T-helper 17 cell (primary cell): ENCODE data around the gene OSM. TPM values are rescaled to one million over a fixed set of nuclear protein-coding genes. Genes with fewer than 3 reads are reported as not detected.

Source experiments
- ATAC-seq: fragments of 150-1000 bp; cut with Tn5 transposase; 2 replicates; pipeline ENCODE4 v1.10.0; 2021; ENCODE audit warnings: mild to moderate bottlenecking, moderate library complexity
- DNase-seq, 3 donors: peaks; one replicate each; pipeline versions ENCODE4 v3.0.0 to v3.0.0-alpha.2; 2020 to 2021
- H3K9me3 ChIP-seq: one replicate; pipeline ENCODE4 v1.7.0; 2013; ENCODE audit warnings: low read length, mild to moderate bottlenecking; ENCODE audit not compliant: control insufficient read depth, poor library complexity, severe bottlenecking
- H3K27ac Mint-ChIP-seq: one replicate; pipeline ENCODE4 v1.8.0; 2022; ENCODE audit warnings: mild to moderate bottlenecking, moderate library complexity, mixed read lengths
- H3K27me3 Mint-ChIP-seq: one replicate; pipeline ENCODE4 v1.8.0; 2022; ENCODE audit warnings: mixed read lengths
- H3K36me3 Mint-ChIP-seq: one replicate; pipeline ENCODE4 v1.8.0; 2022; ENCODE audit warnings: low read depth, mixed read lengths
- H3K4me1 Mint-ChIP-seq: one replicate; pipeline ENCODE4 v1.8.0; 2022; ENCODE audit warnings: mild to moderate bottlenecking, mixed read lengths
- H3K4me3 Mint-ChIP-seq: one replicate; pipeline ENCODE4 v1.8.0; 2022; ENCODE audit warnings: mild to moderate bottlenecking, moderate library complexity, mixed read lengths
- total RNA-seq, 4 donors: library from RNA in 2 of 4; stranded (reverse) in 2 of 4; gene quantifications; one replicate each; pipeline ENCODE4 v1.2.3 and lab custom pipeline; 2022 to 2026

The OSM gene
- total RNA-seq (10 to 100 TPM; 29.1 to 35.2 TPM), total RNA-seq (lab: John Stamatoyannopoulos, UW) (25.8 to 34.3 reads per million in 2 donors)

DNA sequence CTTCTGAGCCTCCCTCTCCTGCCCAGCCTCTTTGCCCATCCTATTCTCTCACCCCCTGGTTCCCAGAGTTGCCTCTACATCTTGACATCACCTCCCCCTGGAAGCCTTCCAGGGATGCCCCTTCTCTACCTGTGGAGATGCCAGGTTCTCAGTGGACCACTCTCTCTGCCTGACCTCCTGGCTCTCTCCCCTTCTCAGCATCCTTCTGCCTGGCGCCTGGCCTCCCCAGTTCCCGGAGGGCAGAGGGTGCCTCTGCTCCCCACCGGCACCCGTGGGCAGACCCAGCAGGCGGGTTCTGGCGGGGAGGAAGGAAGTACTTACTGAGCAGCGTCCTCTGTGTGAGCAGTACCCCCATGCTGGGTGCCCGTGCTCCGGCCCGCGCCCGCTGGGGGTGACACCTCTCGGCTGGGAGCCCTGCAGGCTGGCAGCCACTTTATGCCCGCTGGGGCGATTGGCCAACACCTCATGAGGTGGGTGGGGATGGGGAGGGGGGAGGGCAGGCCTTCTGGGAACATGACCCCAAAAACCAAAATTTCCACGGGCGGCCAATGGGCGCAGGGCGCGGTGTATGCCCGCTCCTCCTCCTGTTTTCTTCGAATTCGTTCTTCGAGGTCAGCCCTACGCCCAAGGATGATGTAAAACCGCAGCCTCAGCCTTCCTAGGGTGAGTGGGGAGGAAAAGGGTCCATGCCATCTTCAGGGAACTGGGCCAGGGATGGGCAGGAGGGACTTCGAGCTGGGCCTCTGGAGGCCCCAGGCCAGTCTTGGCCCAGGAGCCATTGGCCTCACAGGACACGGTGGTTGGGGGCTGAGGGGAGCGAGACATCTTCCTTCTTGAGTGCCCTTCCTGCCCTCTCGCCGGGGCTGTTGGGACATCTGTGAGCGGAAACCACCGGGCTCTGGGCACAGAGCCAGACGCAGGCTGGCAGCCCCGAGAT lies at the start of gene OSM:
OSM (minus strand) TSS at position 407 of the 937 bp plus-strand sequence; CDS start at position 355, 52 bp downstream.
- Mint-ChIP-seq H3K27ac (peak within 1 kb of the TSS; percentile 96), H3K4me1 (peaks cover 49% of the 10 kb centered on the region), H3K27me3 (no peaks in the 10 kb centered on the region), H3K36me3 (peaks cover 2% of the 10 kb centered on the region), H3K4me3 (peak within 1 kb of the TSS; percentile 96)
- H3K9me3 ChIP-seq = no peaks in the 10 kb centered on the region
- peak; percentile 52 to 59 (median 57) for DNase-seq
- peak; percentile 39 for ATAC-seq

DNA sequence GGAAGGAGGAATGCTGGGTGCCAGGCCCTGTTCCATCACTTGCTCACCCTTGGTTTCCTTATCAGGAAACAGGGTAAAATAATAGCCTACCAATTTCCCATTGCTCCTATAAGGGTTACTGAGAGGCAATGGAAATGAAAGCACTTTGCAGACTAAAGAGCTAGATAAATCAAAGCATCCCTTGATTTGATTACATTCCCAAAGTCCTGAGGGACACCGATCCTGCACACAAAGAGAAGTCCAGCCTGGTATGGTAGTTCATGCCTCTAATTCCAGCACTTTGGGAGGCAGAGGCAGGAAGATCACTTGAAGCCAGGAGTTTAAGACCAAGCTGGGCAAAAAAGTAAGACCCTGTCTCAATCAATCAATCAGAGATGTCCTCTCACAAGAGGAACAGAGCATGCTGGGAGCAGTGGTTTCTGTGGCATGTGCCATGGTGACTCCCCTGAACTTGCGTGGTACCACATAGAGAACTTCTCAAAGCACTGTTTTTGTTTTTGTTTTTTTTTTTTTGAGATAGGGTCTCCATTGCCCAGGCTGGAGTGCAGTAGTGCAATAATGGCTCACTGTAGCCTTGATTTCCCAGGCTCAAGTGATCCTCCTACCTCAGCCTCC lies 49.4 kb upstream of the OSM start:
- ATAC-seq (no peak), DNase-seq (no peak)
- Mint-ChIP-seq H3K36me3 (peaks cover 11% of the 10 kb centered on the region), H3K4me3 (peak overlapping the region; percentile 61), H3K27ac (peak overlapping the region; percentile 86), H3K4me1 (peaks cover 82% of the 10 kb centered on the region), H3K27me3 (no peaks in the 10 kb centered on the region)
- no peaks in the 10 kb centered on the region for H3K9me3 ChIP-seq

DNA sequence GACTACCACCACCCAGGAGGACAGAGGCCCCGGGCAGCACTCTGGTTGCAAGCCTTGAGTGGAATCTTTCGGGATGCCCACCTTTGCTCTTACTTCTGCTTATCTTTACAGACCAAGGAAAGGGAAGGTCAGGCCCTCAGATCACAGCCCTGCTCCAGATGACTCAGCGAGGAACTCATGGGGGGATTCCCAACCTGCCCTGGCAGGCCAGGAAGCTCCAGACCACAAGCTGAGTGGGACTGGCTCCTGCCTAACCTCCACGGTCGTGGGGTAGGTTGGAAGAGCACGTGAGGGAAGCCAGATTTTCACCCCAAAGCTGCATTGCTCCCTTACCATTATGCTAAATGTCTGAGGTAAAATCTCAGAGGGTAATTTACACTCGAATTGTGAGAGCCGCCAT lies 48.3 kb upstream of the OSM start:
- ATAC-seq = peak; percentile 89
- H3K4me3 Mint-ChIP-seq = peak overlapping the region; percentile 61

DNA sequence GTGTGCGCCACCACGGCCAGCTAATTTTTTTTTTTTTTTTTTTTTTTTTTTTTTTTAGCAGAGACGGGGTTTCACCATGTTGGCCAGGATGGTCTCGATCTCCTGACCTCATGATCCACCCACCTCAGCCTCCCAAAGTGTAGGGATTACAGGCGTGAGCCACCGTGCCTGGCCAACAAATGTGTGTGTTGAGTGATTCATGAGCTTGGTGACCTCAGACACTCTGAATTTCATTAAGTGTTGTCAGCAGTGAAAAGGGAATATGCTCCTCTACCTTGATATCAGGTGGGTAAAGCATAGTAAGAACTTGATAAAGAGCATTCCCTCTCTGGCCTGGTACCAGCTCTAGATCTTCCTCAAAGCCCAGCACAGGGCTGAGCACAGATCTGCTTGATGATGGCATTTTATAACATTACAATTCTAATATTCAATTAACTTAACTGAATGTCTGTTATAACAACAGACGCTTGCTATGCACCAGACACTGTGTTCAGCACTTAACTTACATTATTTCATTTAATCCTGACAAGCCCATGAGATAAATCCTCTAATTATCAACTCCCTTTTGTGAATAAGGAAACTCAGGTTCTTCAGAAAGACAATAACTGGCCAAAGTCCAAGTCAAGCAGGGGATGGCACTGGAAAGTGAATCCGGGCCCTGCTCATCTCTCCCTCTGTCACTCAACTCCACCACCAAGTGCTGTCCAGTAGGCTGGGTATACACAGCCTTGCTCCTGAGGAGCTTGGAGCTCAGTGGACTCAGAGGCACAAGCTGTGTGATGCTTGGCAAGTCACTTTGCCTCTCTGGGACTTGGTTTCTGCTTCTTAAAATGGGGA lies 47.1 kb upstream of the OSM start:
- no peak for ATAC-seq

More for the DNA sequence above, 48.3 kb upstream of the OSM start:
- peak; percentile 36 to 63 (median 43) for DNase-seq
- Mint-ChIP-seq H3K27ac (peak overlapping the region; percentile 86), H3K36me3 (peaks cover 11% of the 10 kb centered on the region), H3K27me3 (no peaks in the 10 kb centered on the region), H3K4me1 (peaks cover 84% of the 10 kb centered on the region)
- no peaks in the 10 kb centered on the region for H3K9me3 ChIP-seq

DNA sequence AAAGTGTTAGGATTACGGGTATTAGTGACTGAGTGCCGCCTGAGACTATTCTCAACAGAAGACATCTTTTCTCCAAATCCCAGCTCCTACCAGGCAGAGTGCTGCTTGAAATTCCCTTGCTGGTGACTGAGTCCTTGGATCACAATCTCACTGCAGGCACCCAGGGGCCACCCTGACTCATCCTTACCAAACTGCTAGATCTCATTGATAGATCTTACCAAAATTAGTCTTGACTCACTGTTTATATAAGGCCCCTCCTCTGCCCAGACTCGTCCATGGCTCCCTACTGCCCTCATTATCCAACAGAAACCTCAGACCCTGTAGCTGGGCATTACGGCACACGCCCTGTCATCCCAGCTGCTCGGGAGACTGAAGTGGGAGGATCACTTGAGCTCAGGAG lies 45.4 kb upstream of the OSM start:
- no peak for DNase-seq
- Mint-ChIP-seq H3K27ac (peak overlapping the region; percentile 86), H3K4me1 (peaks cover 79% of the 10 kb centered on the region), H3K4me3 (peak overlapping the region; percentile 19), H3K36me3 (peaks cover 4% of the 10 kb centered on the region), H3K27me3 (no peaks in the 10 kb centered on the region)
- ATAC-seq = no peak
- H3K9me3 ChIP-seq = no peaks in the 10 kb centered on the region

More for the DNA sequence above, 47.1 kb upstream of the OSM start:
- H3K4me3 Mint-ChIP-seq = peak overlapping the region; percentile 61
- H3K27ac Mint-ChIP-seq = peak overlapping the region; percentile 86
- no peaks in the 10 kb centered on the region for H3K27me3 Mint-ChIP-seq
- peaks cover 6% of the 10 kb centered on the region for H3K36me3 Mint-ChIP-seq
- DNase-seq = no peak
- peaks cover 77% of the 10 kb centered on the region for H3K4me1 Mint-ChIP-seq
- H3K9me3 ChIP-seq = no peaks in the 10 kb centered on the region

DNA sequence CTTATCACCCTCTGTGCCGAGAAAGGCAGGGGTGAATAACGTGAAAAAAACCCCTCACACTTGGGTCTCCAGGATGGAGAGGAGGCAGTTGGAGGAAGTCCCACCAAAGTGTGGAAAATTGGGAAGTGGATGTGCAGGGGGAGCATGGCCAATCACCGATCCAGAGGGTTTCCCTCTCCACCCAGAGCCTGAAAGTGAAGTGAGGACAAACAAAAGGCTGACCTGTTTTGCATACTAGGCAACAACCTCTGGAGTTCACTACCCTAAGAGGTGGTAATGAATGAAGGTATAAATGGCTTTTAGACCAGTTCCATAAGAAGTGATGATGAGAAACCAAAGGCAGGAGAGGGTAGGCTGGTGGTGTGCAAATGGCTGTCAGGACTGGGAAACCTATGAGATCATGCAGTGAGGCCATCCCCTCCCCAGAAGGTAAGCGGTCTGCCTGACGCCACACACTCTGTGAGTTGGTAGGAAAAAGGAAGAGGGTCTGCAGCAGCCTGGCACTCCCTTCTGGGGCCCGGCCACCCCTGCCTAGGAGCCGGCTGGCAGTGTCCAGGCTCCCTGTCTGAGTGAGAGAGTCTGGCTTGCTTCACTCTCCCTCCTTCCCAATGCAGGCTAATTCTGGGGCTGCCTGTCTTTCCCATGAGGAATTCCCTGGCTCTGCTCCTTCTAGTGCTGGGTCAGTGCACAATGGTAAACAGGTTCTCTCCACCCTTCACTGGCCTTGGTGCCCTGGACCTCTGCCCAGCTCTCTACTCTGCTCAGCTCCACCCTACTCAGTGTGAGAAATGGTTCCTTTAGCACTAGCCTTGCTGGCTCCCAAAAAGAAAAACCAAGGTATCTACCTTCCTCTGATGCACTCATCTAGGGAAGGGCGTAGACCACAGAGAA lies 44.5 kb upstream of the OSM start:
- peaks cover 4% of the 10 kb centered on the region for H3K36me3 Mint-ChIP-seq
- H3K9me3 ChIP-seq = no peaks in the 10 kb centered on the region
- H3K27me3 Mint-ChIP-seq = no peaks in the 10 kb centered on the region
- peak overlapping the region; percentile 86 for H3K4me3 Mint-ChIP-seq
- peak overlapping the region; percentile 86 for H3K27ac Mint-ChIP-seq
- DNase-seq (no peak), ATAC-seq (no peak)
- H3K4me1 Mint-ChIP-seq = peaks cover 83% of the 10 kb centered on the region

DNA sequence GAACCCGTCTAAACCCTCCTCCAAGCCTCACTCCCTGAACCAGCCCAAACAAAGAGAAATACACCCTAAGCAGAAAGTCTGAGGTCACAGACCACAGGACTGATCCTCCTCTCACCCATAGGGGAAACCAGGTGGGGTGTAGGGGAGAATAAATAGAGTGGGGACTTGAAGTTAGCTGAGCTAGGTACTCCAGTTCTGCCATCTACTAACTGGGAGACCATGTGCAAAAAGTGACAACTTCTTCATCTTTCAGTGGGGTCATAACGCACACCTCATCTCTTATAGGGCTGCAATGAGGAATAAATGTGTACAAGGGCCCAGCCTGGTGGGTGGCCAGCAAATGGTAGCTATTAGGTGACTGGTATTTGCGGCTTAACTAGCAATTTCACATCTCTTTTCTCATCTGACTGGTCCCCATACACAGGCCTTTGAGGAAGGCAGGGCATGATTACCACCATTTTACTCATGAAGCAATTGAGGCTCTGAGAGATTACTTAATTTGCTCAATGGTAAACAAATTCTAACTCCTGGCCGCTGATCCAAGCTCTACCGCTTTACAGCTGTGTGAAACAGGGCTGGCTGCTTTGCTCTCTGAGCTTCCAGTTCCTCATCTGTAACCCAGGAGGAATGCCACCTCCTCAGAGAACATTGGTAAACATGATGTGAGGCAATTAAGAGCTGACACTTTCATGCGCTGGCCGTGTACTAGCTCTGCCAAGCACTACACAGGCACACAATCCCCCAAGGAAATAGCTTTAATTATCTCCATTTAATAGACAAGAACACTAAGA lies 43.5 kb upstream of the OSM start:
- Mint-ChIP-seq H3K4me1 (peaks cover 83% of the 10 kb centered on the region), H3K27ac (peak overlapping the region; percentile 86), H3K36me3 (peaks cover 4% of the 10 kb centered on the region), H3K27me3 (no peaks in the 10 kb centered on the region), H3K4me3 (peak overlapping the region; percentile 86)
- no peaks in the 10 kb centered on the region for H3K9me3 ChIP-seq
- no peak for DNase-seq
- ATAC-seq = peak; percentile 58

DNA sequence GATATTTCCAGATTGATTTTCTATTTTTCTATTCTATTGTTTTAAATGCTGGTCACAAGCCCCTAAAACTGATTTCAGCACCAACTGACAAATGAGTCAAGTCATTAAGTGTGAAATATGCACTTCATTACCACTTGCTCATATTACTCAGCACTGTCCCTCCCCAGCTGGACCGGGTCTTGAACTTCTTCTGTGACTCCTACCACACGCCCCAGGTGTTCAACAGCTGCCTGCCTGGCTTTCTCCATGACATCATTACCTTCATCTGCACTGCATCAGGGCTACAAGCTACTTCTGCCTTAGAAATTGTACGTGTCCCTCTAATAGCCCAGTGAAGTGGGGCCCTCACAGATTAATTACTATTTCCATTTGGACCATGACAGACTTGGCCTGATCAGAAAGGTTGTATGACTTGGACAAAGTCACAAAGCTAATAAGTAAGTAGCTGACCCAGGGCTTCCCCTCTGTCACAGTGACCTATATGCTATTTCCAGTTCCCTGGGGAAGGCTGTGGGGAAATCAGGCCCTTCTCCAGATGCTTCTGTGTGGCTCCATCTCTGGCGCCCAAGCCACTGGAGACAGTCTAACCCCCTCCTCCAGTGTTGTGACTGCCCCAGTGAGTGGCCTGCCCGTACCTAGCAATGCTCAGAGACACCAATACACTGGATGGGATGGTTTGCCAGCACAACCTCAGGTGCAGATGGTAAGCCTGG lies 42.0 kb upstream of the OSM start:
- Mint-ChIP-seq H3K4me1 (peaks cover 86% of the 10 kb centered on the region), H3K36me3 (peaks cover 4% of the 10 kb centered on the region), H3K4me3 (peak overlapping the region; percentile 86), H3K27ac (peak overlapping the region; percentile 86), H3K27me3 (no peaks in the 10 kb centered on the region)
- ATAC-seq (no peak), DNase-seq (no peak)
- H3K9me3 ChIP-seq = no peaks in the 10 kb centered on the region

DNA sequence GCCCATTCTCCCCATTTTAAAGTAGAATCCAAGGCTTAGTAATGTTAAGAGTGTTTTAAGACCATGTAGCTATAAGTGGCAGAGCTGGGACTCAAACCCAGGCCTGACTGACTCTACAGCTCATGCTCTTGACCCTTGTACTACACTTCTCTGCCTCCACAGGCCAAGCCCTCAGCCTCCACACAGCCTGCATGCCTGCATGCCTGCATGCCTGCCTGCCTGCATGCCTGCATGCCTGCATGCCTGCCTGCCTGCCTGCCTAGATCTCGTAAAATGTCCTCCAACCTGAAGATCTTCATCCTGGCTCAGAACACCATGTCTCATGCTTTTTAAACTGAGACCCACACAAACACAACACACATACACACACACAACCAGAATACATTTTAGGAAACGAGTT lies 41.4 kb upstream of the OSM start:
- ATAC-seq = no peak
- peak overlapping the region; percentile 86 for H3K27ac Mint-ChIP-seq
- H3K9me3 ChIP-seq = no peaks in the 10 kb centered on the region
- H3K4me1 Mint-ChIP-seq = peaks cover 91% of the 10 kb centered on the region
- DNase-seq = no peak
- no peaks in the 10 kb centered on the region for H3K27me3 Mint-ChIP-seq
- peak overlapping the region; percentile 85 for H3K4me3 Mint-ChIP-seq
- peaks cover 6% of the 10 kb centered on the region for H3K36me3 Mint-ChIP-seq

DNA sequence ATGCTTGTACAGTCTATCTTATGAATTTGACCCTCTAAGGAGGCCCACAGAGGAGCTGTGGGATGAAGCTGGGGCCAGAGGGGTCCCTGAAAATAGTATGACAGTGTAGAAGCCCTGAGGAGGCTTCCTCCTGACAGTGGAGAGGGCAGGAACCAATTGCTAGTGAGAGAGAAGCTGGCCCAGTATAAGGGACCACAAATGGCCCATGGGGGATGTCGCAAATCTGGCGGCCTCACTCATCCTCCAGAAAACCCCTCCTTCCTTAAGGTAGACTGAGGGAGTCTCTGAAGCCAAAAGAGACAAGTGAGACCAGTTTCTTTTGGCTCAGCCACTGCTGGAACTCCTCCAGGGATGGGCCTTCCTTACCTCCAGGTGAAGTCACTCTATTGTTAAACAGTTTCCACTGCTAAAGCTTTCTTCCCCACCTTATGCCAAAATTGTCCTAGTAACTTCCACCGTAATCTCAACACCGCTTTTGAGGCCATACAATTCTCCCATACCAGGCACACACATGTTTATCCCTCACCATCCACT lies 40.5 kb upstream of the OSM start:
- no peaks in the 10 kb centered on the region for H3K9me3 ChIP-seq
- peak overlapping the region; percentile 89 for H3K4me3 Mint-ChIP-seq
- no peak for DNase-seq
- peaks cover 91% of the 10 kb centered on the region for H3K4me1 Mint-ChIP-seq
- H3K36me3 Mint-ChIP-seq = peaks cover 4% of the 10 kb centered on the region
- peak; percentile 13 for ATAC-seq
- H3K27ac Mint-ChIP-seq = peak overlapping the region; percentile 86
- no peaks in the 10 kb centered on the region for H3K27me3 Mint-ChIP-seq

DNA sequence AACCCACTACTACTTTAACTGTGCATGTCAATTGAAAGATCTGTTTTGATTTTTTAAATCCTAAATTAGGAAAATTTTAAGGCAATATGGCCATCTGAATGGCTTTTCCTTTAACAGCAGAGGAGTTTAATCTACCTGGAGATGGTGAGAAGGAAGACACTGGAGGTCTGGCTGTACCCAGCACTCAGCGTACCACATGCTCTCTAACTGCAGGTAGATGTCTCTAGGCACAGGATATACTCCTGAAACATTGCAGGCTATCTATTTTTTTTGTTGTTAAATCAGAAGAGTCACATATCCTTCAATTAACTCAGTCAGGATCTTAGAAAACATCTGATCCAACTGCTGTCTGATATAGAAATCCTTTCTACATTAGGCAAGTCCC lies 40.0 kb upstream of the OSM start:
- ATAC-seq = peak; percentile 45
- peaks cover 90% of the 10 kb centered on the region for H3K4me1 Mint-ChIP-seq
- no peak for DNase-seq

More for the DNA sequence above, 40.0 kb upstream of the OSM start:
- Mint-ChIP-seq H3K27me3 (no peaks in the 10 kb centered on the region), H3K27ac (peak overlapping the region; percentile 86), H3K4me3 (peak overlapping the region; percentile 89), H3K36me3 (peaks cover 4% of the 10 kb centered on the region)
- H3K9me3 ChIP-seq = no peaks in the 10 kb centered on the region
